ENCODE results near the gene ITGAE.

DNA sequence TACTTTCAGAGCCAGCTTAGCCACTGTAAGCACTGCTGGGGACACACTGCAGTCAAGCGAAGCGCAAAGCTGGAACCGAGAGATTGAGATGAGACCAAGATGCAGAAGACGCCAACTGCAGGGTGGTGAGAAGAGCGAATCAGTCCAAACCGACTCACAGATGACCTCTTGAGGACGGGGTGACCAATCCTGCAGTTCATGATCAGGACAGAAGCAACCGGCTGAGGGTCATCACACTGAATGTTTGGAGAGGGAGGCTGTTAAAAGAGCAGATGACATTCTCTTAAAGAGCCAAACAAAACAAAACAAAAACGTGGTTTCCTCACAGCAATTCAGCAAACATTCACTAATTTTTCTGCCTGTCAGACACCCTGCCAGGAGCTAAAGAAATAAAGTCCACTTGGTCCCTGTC, 68.8 kb downstream of the ITGAE start:
- TF ChIP-seq, protein P1, sequence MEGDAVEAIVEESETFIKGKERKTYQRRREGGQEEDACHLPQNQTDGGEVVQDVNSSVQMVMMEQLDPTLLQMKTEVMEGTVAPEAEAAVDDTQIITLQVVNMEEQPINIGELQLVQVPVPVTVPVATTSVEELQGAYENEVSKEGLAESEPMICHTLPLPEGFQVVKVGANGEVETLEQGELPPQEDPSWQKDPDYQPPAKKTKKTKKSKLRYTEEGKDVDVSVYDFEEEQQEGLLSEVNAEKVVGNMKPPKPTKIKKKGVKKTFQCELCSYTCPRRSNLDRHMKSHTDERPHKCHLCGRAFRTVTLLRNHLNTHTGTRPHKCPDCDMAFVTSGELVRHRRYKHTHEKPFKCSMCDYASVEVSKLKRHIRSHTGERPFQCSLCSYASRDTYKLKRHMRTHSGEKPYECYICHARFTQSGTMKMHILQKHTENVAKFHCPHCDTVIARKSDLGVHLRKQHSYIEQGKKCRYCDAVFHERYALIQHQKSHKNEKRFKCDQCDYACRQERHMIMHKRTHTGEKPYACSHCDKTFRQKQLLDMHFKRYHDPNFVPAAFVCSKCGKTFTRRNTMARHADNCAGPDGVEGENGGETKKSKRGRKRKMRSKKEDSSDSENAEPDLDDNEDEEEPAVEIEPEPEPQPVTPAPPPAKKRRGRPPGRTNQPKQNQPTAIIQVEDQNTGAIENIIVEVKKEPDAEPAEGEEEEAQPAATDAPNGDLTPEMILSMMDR (conservative IDR thresholded peaks at IDR 0.05 in 1 of 2, IDR thresholded peaks at IDR 0.05 in 1 of 2; ENCODE audit: extremely low read depth in 1 of 2, insufficient read depth in 1 of 2, low read depth in 1 of 2, low read length in 2 of 2): no peak
- TF ChIP-seq EZH2 (IDR thresholded peaks at IDR 0.05; ENCODE audit: borderline replicate concordance, low read length): no peak
